SH-SY5Y (cell line): ENCODE results near the gene ZNF365.

ENCODE experiments used
- GATA2 ChIP-seq: IDR thresholded peaks from 2 replicates; pipeline ENCODE4 v1.6.1; 2011; ENCODE audit warnings: mild to moderate bottlenecking, low read depth, low read length
- GATA3 ChIP-seq: IDR thresholded peaks from 2 replicates; pipeline ENCODE4 v1.6.1; 2011; ENCODE audit warnings: low read depth, mild to moderate bottlenecking, low read length, moderate library complexity

Gene ZNF365

GRCh38 chr10:62373995-62374861 lies at the start of gene ZNF365:
Gene ZNF365, plus strand, starts transcription at chr10:62374369. Its CDS starts 1,825 bp downstream, at chr10:62376194.
- TF ChIP-seq GATA3 (no peak), GATA2 (no peak)

- TF ChIP-seq GATA3: peak; percentile 90
- peak; percentile 83; the same call in 1 of the 2 replicates for TF ChIP-seq GATA2
Measured at GRCh38 chr10:62326176-62326575, 48.0 kb upstream of the ZNF365 start.

GRCh38 chr10:62327885-62328284 lies 46.3 kb upstream of the ZNF365 start:
- no peak for TF ChIP-seq GATA2

GRCh38 chr10:62330213-62330612 lies 44.0 kb upstream of the ZNF365 start:
- 0 out of 2 replicates have a peak, but pooled peaks have one; percentile 18 for TF ChIP-seq GATA2
- TF ChIP-seq GATA3: no peak

GRCh38 chr10:62332406-62332805 lies 41.8 kb upstream of the ZNF365 start:
- TF ChIP-seq GATA2: no peak
- no peak for TF ChIP-seq GATA3

GRCh38 chr10:62333135-62333889 lies 40.9 kb upstream of the ZNF365 start:
- TF ChIP-seq GATA3: no peak
- TF ChIP-seq GATA2: no peak

GRCh38 chr10:62333988-62334682 lies 40.0 kb upstream of the ZNF365 start:
- TF ChIP-seq GATA3: no peak
- TF ChIP-seq GATA2: no peak

GRCh38 chr10:62335326-62335725 lies 38.8 kb upstream of the ZNF365 start:
- TF ChIP-seq GATA2: no peak
- TF ChIP-seq GATA3: no peak

- TF ChIP-seq GATA3 (no peak), GATA2 (no peak)
Measured at GRCh38 chr10:62336404-62336803, 37.8 kb upstream of the ZNF365 start.

- TF ChIP-seq GATA3 (no peak), GATA2 (no peak)
Measured at GRCh38 chr10:62341419-62341818, 32.8 kb upstream of the ZNF365 start.

GRCh38 chr10:62343000-62343399 lies 31.2 kb upstream of the ZNF365 start:
- TF ChIP-seq GATA3 (no peak), GATA2 (no peak)

GRCh38 chr10:62348029-62348428 lies 26.1 kb upstream of the ZNF365 start:
- no peak for TF ChIP-seq GATA3
- TF ChIP-seq GATA2: no peak

GRCh38 chr10:62352356-62352970 lies 21.7 kb upstream of the ZNF365 start:
- TF ChIP-seq GATA3 (no peak), GATA2 (no peak)

GRCh38 chr10:62354916-62355315 lies 19.3 kb upstream of the ZNF365 start:
- no peak for TF ChIP-seq GATA2
- TF ChIP-seq GATA3: no peak

GRCh38 chr10:62356447-62356846 lies 17.7 kb upstream of the ZNF365 start:
- TF ChIP-seq GATA3: no peak
- no peak for TF ChIP-seq GATA2

GRCh38 chr10:62373639-62373994 lies 552 bp upstream of the ZNF365 start:
- no peak for TF ChIP-seq GATA3
- no peak for TF ChIP-seq GATA2
